ENCODE results near the gene SLC44A3. TPM values are rescaled to one million over a fixed set of nuclear protein-coding genes. Genes with fewer than 3 reads are reported as not detected.

Gene SLC44A3
- total and polyA plus RNA-seq, 2 donors (not counting 1 experiment from before 2014, with no cell fraction given) = 3.9 to 9.7 TPM

GRCh38 chr1:94862718-94863117 lies 42.6 kb downstream of the SLC44A3 start:
- peak overlapping the region; percentile 34 for H3K4me2 ChIP-seq (ENCODE audit: extremely low read depth, insufficient read depth, low read length)

GRCh38 chr1:94863297-94863911 lies 43.2 kb downstream of the SLC44A3 start:
- H3K9ac ChIP-seq (ENCODE audit: insufficient read depth, low read length) = peak overlapping the region; percentile 45
- H2AFZ ChIP-seq (ENCODE audit: low read length) = no peak overlapping the region
- no peaks in the 10 kb centered on the region for H3K36me3 ChIP-seq (ENCODE audit: control insufficient read depth, insufficient read depth, low read length)
- H3K27ac ChIP-seq (ENCODE audit: insufficient read depth, low read length) = peak overlapping the region; percentile 94
- TF ChIP-seq EZH2 (IDR thresholded peaks at IDR 0.05; ENCODE audit: low read length, missing control alignments) (no peak), CTCF (conservative IDR thresholded peaks at IDR 0.05 in 1 of 2, IDR thresholded peaks at IDR 0.05 in 1 of 2; ENCODE audit: low read depth in 1 of 2, low read length in 2 of 2) (no peak)
- peak; percentile 82 to 93 for DNase-seq (ENCODE audit: low read depth in 2 of 2)
- H3K79me2 ChIP-seq (ENCODE audit: control insufficient read depth, insufficient read depth, low read length) = no peaks in the 10 kb centered on the region
- H3K4me1 ChIP-seq (ENCODE audit: control insufficient read depth, extremely low read depth, insufficient read depth, low read length) = peaks cover 32% of the 10 kb centered on the region
- H3K4me3 ChIP-seq (replicated peaks in 1 of 4; ENCODE audit: control extremely low read depth in 1 of 4, insufficient read depth in 1 of 4, low read depth in 3 of 4, low read length in 4 of 4) = peak overlapping the region; percentile 8 to 43 (median 16)
- peak overlapping the region; percentile 59 for H3K4me2 ChIP-seq (ENCODE audit: extremely low read depth, insufficient read depth, low read length)
- H3K9me3 ChIP-seq (ENCODE audit: control insufficient read depth, insufficient read depth, low read depth, low read length) = no peaks in the 10 kb centered on the region
- no peaks in the 10 kb centered on the region for H3K27me3 ChIP-seq (ENCODE audit: control insufficient read depth, insufficient read depth, low read length)
- H4K20me1 ChIP-seq (ENCODE audit: control insufficient read depth, extremely low read depth, insufficient read depth, low read length) = no peaks in the 10 kb centered on the region

More at GRCh38 chr1:94862718-94863117, 42.6 kb downstream of the SLC44A3 start:
- no peaks in the 10 kb centered on the region for H4K20me1 ChIP-seq (ENCODE audit: control insufficient read depth, extremely low read depth, insufficient read depth, low read length)
- no peak overlapping the region for H3K9ac ChIP-seq (ENCODE audit: insufficient read depth, low read length)
- TF ChIP-seq EZH2 (IDR thresholded peaks at IDR 0.05; ENCODE audit: low read length, missing control alignments) (no peak), CTCF (conservative IDR thresholded peaks at IDR 0.05 in 1 of 2, IDR thresholded peaks at IDR 0.05 in 1 of 2; ENCODE audit: low read depth in 1 of 2, low read length in 2 of 2) (no peak)
- no peak for DNase-seq (ENCODE audit: low read depth in 2 of 2)
- H3K27ac ChIP-seq (ENCODE audit: insufficient read depth, low read length) = peak overlapping the region; percentile 94
- H3K4me3 ChIP-seq (replicated peaks in 1 of 4; ENCODE audit: control extremely low read depth in 1 of 4, insufficient read depth in 1 of 4, low read depth in 3 of 4, low read length in 4 of 4) = no peak overlapping the region
- no peaks in the 10 kb centered on the region for H3K9me3 ChIP-seq (ENCODE audit: control insufficient read depth, insufficient read depth, low read depth, low read length)
- H2AFZ ChIP-seq (ENCODE audit: low read length) = no peak overlapping the region
- H3K79me2 ChIP-seq (ENCODE audit: control insufficient read depth, insufficient read depth, low read length) = no peaks in the 10 kb centered on the region
- H3K27me3 ChIP-seq (ENCODE audit: control insufficient read depth, insufficient read depth, low read length) = no peaks in the 10 kb centered on the region
- peaks cover 32% of the 10 kb centered on the region for H3K4me1 ChIP-seq (ENCODE audit: control insufficient read depth, extremely low read depth, insufficient read depth, low read length)
- H3K36me3 ChIP-seq (ENCODE audit: control insufficient read depth, insufficient read depth, low read length) = no peaks in the 10 kb centered on the region

- Histone ChIP-seq H3K9ac (ENCODE audit: insufficient read depth, low read length) (peak overlapping the region; percentile 45), H3K79me2 (ENCODE audit: control insufficient read depth, insufficient read depth, low read length) (no peaks in the 10 kb centered on the region), H4K20me1 (ENCODE audit: control insufficient read depth, extremely low read depth, insufficient read depth, low read length) (no peaks in the 10 kb centered on the region), H3K27ac (ENCODE audit: insufficient read depth, low read length) (peak overlapping the region; percentile 94), H3K36me3 (ENCODE audit: control insufficient read depth, insufficient read depth, low read length) (no peaks in the 10 kb centered on the region), H3K9me3 (ENCODE audit: control insufficient read depth, insufficient read depth, low read depth, low read length) (no peaks in the 10 kb centered on the region), H3K27me3 (ENCODE audit: control insufficient read depth, insufficient read depth, low read length) (no peaks in the 10 kb centered on the region), H3K4me1 (ENCODE audit: control insufficient read depth, extremely low read depth, insufficient read depth, low read length) (peaks cover 32% of the 10 kb centered on the region), H2AFZ (ENCODE audit: low read length) (no peak overlapping the region), H3K4me2 (ENCODE audit: extremely low read depth, insufficient read depth, low read length) (peak overlapping the region; percentile 59), H3K4me3 (replicated peaks in 1 of 4; ENCODE audit: control extremely low read depth in 1 of 4, insufficient read depth in 1 of 4, low read depth in 3 of 4, low read length in 4 of 4) (peak overlapping the region; percentile 8 to 43 (median 24))
- TF ChIP-seq EZH2 (IDR thresholded peaks at IDR 0.05; ENCODE audit: low read length, missing control alignments) = no peak
- no peak for TF ChIP-seq CTCF (conservative IDR thresholded peaks at IDR 0.05 in 1 of 2, IDR thresholded peaks at IDR 0.05 in 1 of 2; ENCODE audit: low read depth in 1 of 2, low read length in 2 of 2)
- peak; percentile 88 to 96 for DNase-seq (ENCODE audit: low read depth in 2 of 2)
These were observed 43.8 kb downstream of the SLC44A3 start for GRCh38 chr1:94863919-94864318.
